WI38 (cell line): ENCODE measurements around the gene PDE6H.

Source experiments
- H3K4me3 ChIP-seq: 2 replicates; pipeline ENCODE4 v1.5.1; 2011; ENCODE audit warnings: low read depth, mild to moderate bottlenecking, control low read depth, low read length
- CTCF ChIP-seq: IDR thresholded peaks from 2 replicates; pipeline ENCODE4 v1.5.1; 2012; ENCODE audit warnings: low read depth, mild to moderate bottlenecking, control low read depth, low read length

PDE6H gene

GRCh38 chr12:14950982-14951746 lies 21.7 kb upstream of the PDE6H start:
- no peak overlapping the region for H3K4me3 ChIP-seq

GRCh38 chr12:14951851-14952250 lies 21.0 kb upstream of the PDE6H start:
- no peak overlapping the region for H3K4me3 ChIP-seq
- no peak for TF ChIP-seq CTCF

More at GRCh38 chr12:14950982-14951746, 21.7 kb upstream of the PDE6H start:
- TF ChIP-seq CTCF, result no peak

- H3K4me3 ChIP-seq, result no peak overlapping the region
- TF ChIP-seq CTCF, result no peak
These were observed 20.4 kb upstream of the PDE6H start for GRCh38 chr12:14952299-14952921.

GRCh38 chr12:14953752-14954151 lies 19.1 kb upstream of the PDE6H start:
- H3K4me3 ChIP-seq, result no peak overlapping the region
- TF ChIP-seq CTCF, result no peak

GRCh38 chr12:14954269-14954668 lies 18.6 kb upstream of the PDE6H start:
- no peak for TF ChIP-seq CTCF
- no peak overlapping the region for H3K4me3 ChIP-seq

- H3K4me3 ChIP-seq, result no peak overlapping the region
- TF ChIP-seq CTCF, result no peak
These were observed 16.6 kb upstream of the PDE6H start for GRCh38 chr12:14956024-14956891.
